ENCODE results near the gene OR2V1.

GRCh38 chr5:181170237-181170825, 39.4 kb upstream of the OR2V1 start:
- TF ChIP-seq, protein P1, sequence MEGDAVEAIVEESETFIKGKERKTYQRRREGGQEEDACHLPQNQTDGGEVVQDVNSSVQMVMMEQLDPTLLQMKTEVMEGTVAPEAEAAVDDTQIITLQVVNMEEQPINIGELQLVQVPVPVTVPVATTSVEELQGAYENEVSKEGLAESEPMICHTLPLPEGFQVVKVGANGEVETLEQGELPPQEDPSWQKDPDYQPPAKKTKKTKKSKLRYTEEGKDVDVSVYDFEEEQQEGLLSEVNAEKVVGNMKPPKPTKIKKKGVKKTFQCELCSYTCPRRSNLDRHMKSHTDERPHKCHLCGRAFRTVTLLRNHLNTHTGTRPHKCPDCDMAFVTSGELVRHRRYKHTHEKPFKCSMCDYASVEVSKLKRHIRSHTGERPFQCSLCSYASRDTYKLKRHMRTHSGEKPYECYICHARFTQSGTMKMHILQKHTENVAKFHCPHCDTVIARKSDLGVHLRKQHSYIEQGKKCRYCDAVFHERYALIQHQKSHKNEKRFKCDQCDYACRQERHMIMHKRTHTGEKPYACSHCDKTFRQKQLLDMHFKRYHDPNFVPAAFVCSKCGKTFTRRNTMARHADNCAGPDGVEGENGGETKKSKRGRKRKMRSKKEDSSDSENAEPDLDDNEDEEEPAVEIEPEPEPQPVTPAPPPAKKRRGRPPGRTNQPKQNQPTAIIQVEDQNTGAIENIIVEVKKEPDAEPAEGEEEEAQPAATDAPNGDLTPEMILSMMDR (IDR thresholded peaks at IDR 0.05) = no peak
- no peak for TF ChIP-seq POLR2A (IDR thresholded peaks at IDR 0.05)

All from testis (tissue), 2 donors.